HUES48 (cell line): ENCODE results near the gene MAP4K1.

Experiments used
- H3K27ac ChIP-seq: one replicate; pipeline ENCODE4 v1.7.0; 2013; ENCODE audit warnings: low read depth, low read length, inconsistent platforms
- H3K27me3 ChIP-seq: 2 replicates; pipeline ENCODE4 v1.6.1; 2013; ENCODE audit warnings: mild to moderate bottlenecking, low read length; ENCODE audit not compliant: control insufficient read depth, insufficient read depth
- H3K36me3 ChIP-seq: 2 replicates; pipeline ENCODE4 v1.6.1; 2013; ENCODE audit warnings: low read length; ENCODE audit not compliant: control insufficient read depth, insufficient read depth
- H3K4me1 ChIP-seq: 2 replicates; pipeline ENCODE4 v1.6.1; 2013; ENCODE audit warnings: mild to moderate bottlenecking, low read length; ENCODE audit not compliant: control insufficient read depth, insufficient read depth
- H3K4me3 ChIP-seq: 2 replicates; pipeline ENCODE4 v1.5.1; 2013; ENCODE audit warnings: mild to moderate bottlenecking, low read depth, low read length
- H3K9ac ChIP-seq: 2 replicates; pipeline ENCODE4 v1.6.1; 2013; ENCODE audit warnings: mild to moderate bottlenecking, low read depth, low read length, moderate library complexity
- H3K9me3 ChIP-seq: 2 replicates; pipeline ENCODE4 v1.6.1; 2013; ENCODE audit warnings: low read length; ENCODE audit not compliant: control insufficient read depth, insufficient read depth

Gene MAP4K1

GRCh38 chr19:38650172-38650775, 32.5 kb upstream of the MAP4K1 start:
- peak overlapping the region; percentile 94 for H3K9ac ChIP-seq
- H3K4me1 ChIP-seq: peaks cover 55% of the 10 kb centered on the region

GRCh38 chr19:38649305-38650171, 31.8 kb upstream of the MAP4K1 start:
- Histone ChIP-seq H3K9me3 (no peaks in the 10 kb centered on the region), H3K27ac (peak overlapping the region; percentile 75), H3K4me1 (peaks cover 48% of the 10 kb centered on the region), H3K27me3 (no peaks in the 10 kb centered on the region), H3K4me3 (peak overlapping the region; percentile 98), H3K9ac (peak overlapping the region; percentile 94; the same call in 1 of the 2 replicates), H3K36me3 (no peaks in the 10 kb centered on the region)

More at GRCh38 chr19:38650172-38650775, 32.5 kb upstream of the MAP4K1 start:
- no peaks in the 10 kb centered on the region for H3K9me3 ChIP-seq
- no peaks in the 10 kb centered on the region for H3K27me3 ChIP-seq
- H3K27ac ChIP-seq: peak overlapping the region; percentile 75
- H3K36me3 ChIP-seq: no peaks in the 10 kb centered on the region
- H3K4me3 ChIP-seq: peak overlapping the region; percentile 98

- H3K36me3 ChIP-seq: no peaks in the 10 kb centered on the region
- H3K27me3 ChIP-seq: no peaks in the 10 kb centered on the region
- peak overlapping the region; percentile 98 for H3K4me3 ChIP-seq
- H3K27ac ChIP-seq: no peak overlapping the region
- no peaks in the 10 kb centered on the region for H3K9me3 ChIP-seq
- peak overlapping the region; percentile 94 for H3K9ac ChIP-seq
- peaks cover 41% of the 10 kb centered on the region for H3K4me1 ChIP-seq
Measured at GRCh38 chr19:38648769-38649304, 31.1 kb upstream of the MAP4K1 start.

- peak overlapping the region; percentile 98 for H3K4me3 ChIP-seq
Measured at GRCh38 chr19:38647966-38648768, 30.4 kb upstream of the MAP4K1 start.

GRCh38 chr19:38647368-38647965, 29.7 kb upstream of the MAP4K1 start, which contains the start of gene ACTN4:
Gene ACTN4 (plus strand): TSS chr19:38647649. CDS start chr19:38647746, 97 bp downstream.
- no peaks in the 10 kb centered on the region for H3K27me3 ChIP-seq
- H3K36me3 ChIP-seq: no peaks in the 10 kb centered on the region
- H3K9me3 ChIP-seq: no peaks in the 10 kb centered on the region
- peak within 1 kb of the TSS; percentile 90 for H3K27ac ChIP-seq
- peak within 1 kb of the TSS; percentile 94 for H3K9ac ChIP-seq
- peaks cover 29% of the 10 kb centered on the region for H3K4me1 ChIP-seq
- peak within 1 kb of the TSS; percentile 98 for H3K4me3 ChIP-seq

More at GRCh38 chr19:38647966-38648768, 30.4 kb upstream of the MAP4K1 start:
- no peaks in the 10 kb centered on the region for H3K36me3 ChIP-seq
- peak overlapping the region; percentile 90 for H3K27ac ChIP-seq
- no peaks in the 10 kb centered on the region for H3K9me3 ChIP-seq
- no peaks in the 10 kb centered on the region for H3K27me3 ChIP-seq
- H3K9ac ChIP-seq: peak overlapping the region; percentile 94
- peaks cover 34% of the 10 kb centered on the region for H3K4me1 ChIP-seq

GRCh38 chr19:38644719-38645118, 27.0 kb upstream of the MAP4K1 start:
- Histone ChIP-seq H3K36me3 (no peaks in the 10 kb centered on the region), H3K4me1 (peaks cover 8% of the 10 kb centered on the region), H3K27me3 (no peaks in the 10 kb centered on the region), H3K9me3 (no peaks in the 10 kb centered on the region), H3K27ac (no peak overlapping the region), H3K4me3 (no peak overlapping the region), H3K9ac (no peak overlapping the region)

GRCh38 chr19:38642176-38642575, 24.4 kb upstream of the MAP4K1 start:
- no peak overlapping the region for H3K4me3 ChIP-seq
- H3K36me3 ChIP-seq: no peaks in the 10 kb centered on the region; the same call in 1 of the 2 replicates
- H3K27ac ChIP-seq: no peak overlapping the region
- H3K9me3 ChIP-seq: no peaks in the 10 kb centered on the region
- peaks cover 2% of the 10 kb centered on the region; the same call in 1 of the 2 replicates for H3K4me1 ChIP-seq
- H3K27me3 ChIP-seq: no peaks in the 10 kb centered on the region
- no peak overlapping the region for H3K9ac ChIP-seq

GRCh38 chr19:38640368-38640767, 22.6 kb upstream of the MAP4K1 start:
- Histone ChIP-seq H3K27ac (no peak overlapping the region), H3K9ac (no peak overlapping the region), H3K4me1 (no peaks in the 10 kb centered on the region; the same call in 1 of the 2 replicates)

GRCh38 chr19:38639679-38640078, 21.9 kb upstream of the MAP4K1 start:
- H3K4me1 ChIP-seq: no peaks in the 10 kb centered on the region; the same call in 1 of the 2 replicates
- peaks cover 19% of the 10 kb centered on the region for H3K36me3 ChIP-seq
- no peaks in the 10 kb centered on the region for H3K9me3 ChIP-seq
- no peak overlapping the region for H3K27ac ChIP-seq
- H3K9ac ChIP-seq: no peak overlapping the region
- H3K27me3 ChIP-seq: no peaks in the 10 kb centered on the region
- no peak overlapping the region for H3K4me3 ChIP-seq

More at GRCh38 chr19:38640368-38640767, 22.6 kb upstream of the MAP4K1 start:
- peaks cover 12% of the 10 kb centered on the region for H3K36me3 ChIP-seq
- no peaks in the 10 kb centered on the region for H3K27me3 ChIP-seq
- no peak overlapping the region for H3K4me3 ChIP-seq
- H3K9me3 ChIP-seq: no peaks in the 10 kb centered on the region

GRCh38 chr19:38638461-38638860, 20.7 kb upstream of the MAP4K1 start:
- Histone ChIP-seq H3K27me3 (no peaks in the 10 kb centered on the region), H3K27ac (no peak overlapping the region), H3K4me1 (no peaks in the 10 kb centered on the region; the same call in 1 of the 2 replicates), H3K4me3 (no peak overlapping the region), H3K36me3 (peaks cover 20% of the 10 kb centered on the region), H3K9me3 (no peaks in the 10 kb centered on the region), H3K9ac (no peak overlapping the region)
